Activated T-cell treated with anti-CD3 and anti-CD28 coated beads for 48 hours (primary cell): ENCODE data around the gene GRID1.
"Not testable (repeated sequence)": the region's sequence is repeated elsewhere in the genome, so short reads cannot be mapped to it uniquely, and the experiment has no call there.

Experiments used
- DNase-seq: peaks from one replicate; pipeline ENCODE4 v3.0.0-alpha.2; 2020; ENCODE audit warnings: low read depth

GRID1 gene

GRCh38 chr10:85864173-85864549 is 502.4 kb downstream of the GRID1 start:
- DNase-seq, result no peak

DNA sequence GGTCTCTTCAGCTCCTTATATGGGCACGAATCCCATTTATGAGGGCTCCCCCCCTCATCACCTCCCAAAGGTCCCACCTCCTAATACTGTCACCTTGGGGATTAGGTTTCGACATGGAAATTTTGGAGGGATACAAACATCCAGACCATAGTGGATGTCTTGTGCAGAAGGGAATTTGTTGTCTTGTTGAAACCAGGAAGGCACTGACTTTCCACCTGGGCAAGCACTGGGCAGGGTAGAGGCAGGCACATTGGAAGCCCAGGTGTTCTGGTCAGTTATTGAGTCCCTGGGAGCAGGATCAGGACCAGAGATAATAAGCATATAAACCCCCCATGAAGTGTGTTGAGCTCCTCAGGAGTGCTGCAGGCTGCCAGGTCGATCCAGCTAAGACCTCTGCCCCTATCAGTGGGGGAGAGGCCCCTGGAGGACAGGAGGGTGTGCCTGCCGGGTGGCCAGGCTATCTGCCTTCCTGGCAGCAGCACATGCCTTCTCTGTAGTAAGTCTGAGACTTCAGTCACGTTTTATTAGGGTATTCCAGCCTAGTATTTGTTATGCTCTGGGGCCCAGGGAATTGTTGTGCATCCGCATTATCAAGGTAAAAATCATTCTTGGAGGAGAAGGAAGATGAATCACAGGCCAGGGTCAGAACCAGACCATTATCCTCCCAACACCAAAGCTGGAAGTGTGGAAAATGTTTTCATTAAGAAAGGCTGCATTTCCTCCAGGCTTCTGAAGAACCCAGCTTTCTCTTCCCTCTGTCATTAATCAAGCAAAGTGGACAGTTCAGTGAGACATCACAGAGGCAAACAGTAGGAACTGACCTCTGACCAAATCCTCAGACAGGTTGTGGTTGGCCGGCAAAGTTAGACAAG is 503.1 kb downstream of the GRID1 start:
- no peak for DNase-seq

DNA sequence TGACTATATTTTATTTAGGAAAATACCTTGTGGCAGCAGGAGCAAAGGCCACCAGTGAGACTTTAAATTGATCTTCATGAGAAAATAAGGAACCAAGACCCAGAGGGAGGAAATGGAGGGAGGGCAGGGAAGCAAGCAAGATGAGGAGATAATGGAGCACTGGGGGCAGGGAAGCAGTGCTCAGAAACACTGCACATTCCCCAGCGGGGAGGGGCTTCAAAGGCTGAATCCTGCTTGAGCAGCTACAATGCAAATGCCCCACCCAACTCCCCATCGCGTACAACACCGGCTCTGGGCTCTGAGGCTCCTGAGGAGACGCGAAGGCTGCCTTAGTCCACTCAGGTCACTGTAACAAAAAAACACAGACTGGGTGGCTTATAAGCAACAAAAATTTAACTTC is 503.8 kb downstream of the GRID1 start:
- no peak for DNase-seq

DNA sequence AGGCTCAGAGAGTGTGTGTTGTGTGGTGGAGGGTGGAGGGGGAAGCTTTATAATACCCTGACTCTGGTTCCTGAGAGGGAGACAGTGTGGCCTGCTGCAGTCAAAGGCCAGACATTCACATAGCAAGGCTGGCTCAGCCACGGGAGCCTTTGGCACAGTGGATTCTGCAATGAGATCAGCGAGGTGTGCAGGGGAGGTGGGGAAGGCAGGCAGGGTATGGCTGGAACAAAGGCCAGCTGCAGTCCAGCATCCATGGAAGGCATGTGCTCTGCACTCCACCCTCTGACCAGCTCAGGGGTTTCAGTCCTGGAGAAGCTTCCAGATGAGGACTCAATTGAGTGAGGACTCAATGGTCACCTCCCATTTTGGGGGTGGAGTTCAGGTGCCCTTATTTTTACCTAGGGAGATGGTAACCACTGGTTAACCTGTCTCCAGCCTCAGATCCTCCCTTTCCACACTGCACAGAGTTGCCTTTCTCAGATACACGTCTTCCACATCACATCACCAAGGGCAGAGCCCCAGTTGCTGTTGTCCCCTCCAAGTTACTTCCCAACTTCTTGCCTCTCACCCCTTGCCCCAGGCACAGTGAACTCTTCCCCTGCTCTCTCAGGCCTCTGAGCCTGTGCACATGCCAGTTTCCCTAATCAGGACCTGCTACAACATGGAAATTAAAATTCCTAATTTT is 504.9 kb downstream of the GRID1 start:
- DNase-seq, result no peak

- DNase-seq, result no peak
These were observed 506.7 kb downstream of the GRID1 start for GRCh38 chr10:85859859-85860258.

DNA sequence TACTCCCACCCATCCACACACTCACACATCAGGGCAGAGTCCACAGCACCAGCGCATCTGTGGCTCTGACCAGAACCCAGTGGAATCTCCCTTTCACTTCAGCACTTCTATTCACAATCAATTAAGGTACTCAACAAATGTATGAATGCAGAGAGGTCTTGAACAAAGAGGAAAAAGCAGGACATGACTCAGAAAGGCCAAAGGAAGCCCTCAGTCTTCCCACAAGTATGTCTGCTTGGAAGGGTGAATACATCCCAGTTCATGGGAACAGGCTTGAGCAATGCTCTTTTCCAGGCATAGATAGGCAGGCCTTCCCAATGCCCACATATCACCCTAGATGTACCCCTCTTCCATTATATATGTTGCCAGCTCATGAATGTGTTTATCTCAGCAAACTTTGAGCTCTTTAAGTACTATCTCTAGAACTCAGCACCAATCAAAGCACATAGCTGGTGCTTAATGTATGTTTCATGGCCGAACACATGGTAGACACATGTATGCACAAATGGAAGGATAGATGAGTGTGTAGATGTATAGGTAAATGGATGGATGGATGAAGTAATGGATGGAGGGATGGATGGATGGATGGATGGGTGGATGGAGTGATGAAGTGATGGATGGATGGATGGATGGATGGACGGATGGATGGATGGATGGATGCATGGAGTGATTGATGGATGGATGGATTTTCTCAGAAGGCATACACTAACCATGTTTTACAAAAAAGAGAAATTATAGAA is 507.6 kb downstream of the GRID1 start:
- DNase-seq, result no peak

DNA sequence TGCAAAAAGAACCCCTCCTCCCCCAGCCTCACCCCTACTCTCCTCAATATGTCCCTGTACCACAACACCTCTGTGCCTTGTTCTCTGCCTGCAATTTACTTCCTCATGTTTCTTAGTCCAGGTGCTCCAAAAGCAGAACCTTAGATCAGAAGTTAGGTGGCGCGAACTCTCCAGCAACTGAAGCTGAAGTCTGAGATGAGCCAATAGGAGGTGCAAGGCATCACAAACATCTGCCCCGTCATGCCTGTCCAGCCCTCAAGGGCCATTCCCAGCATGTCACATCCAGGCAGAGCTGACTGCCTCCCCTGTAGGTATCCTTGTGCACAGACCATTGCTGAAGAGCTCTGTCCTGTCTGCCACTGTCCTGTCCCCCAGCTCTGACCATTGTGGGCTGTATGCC is 508.8 kb downstream of the GRID1 start:
- DNase-seq, result no peak

- no peak for DNase-seq
These were observed 509.3 kb downstream of the GRID1 start for GRCh38 chr10:85857305-85857704.

DNA sequence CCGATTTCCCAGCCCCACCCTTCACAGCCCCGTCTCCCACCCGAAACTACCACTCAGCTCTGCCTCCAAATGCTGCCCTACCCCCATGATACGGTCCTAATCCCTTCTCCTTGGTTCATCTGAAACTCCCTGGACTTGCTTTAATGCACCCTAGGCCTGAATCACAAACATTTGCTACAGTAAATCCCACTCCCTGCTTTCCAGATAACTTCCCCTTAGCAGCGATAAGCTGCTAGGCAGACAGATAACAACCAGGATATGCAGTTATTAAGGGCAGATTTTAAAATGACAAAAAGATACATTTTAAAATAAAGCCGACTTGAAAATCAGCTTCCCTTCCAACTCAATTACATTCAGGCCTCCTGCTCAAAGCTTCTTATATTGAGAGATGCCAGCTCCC is 514.7 kb downstream of the GRID1 start:
- DNase-seq, result no peak

DNA sequence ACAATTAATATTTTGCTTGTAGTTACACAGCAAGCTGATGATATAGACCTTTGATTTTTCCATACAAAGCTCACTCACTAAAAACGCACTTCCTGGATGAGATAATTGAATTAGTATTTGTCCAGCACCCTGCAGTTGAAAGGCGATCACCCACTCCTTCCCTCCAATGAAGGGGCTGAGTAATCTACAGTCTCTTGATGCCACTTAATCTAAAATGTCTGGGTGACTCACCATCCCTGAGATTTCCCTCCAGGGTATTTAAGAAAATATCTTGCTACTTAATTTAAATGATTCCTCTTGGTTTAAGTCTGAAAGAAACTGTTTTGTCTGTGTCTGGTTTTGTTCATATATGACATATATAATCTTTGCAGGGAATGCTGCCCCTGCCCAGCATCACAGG is 515.3 kb downstream of the GRID1 start:
- DNase-seq, result no peak

DNA sequence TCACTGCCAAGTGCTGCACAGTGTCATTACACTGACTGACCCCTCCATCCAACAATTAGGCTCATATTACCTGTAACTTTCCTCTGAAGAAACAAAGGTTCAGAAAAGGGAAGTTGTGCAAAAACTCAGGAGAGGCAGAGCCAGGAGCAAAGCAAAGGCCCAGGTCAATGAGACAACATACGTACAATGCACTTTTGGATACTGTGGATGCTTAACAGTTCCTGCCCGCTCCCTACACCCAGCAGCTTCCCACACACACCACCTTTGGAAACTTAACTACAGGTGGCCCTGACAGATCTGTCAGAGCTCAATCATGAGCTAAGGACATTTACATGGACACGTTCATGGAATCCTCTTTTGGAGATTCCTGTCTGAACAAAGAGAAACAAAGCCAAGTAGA is 515.9 kb downstream of the GRID1 start:
- no peak for DNase-seq

GRCh38 chr10:85849315-85849714 is 517.3 kb downstream of the GRID1 start:
- no peak for DNase-seq

GRCh38 chr10:85848756-85849155 is 517.8 kb downstream of the GRID1 start:
- no peak for DNase-seq

DNA sequence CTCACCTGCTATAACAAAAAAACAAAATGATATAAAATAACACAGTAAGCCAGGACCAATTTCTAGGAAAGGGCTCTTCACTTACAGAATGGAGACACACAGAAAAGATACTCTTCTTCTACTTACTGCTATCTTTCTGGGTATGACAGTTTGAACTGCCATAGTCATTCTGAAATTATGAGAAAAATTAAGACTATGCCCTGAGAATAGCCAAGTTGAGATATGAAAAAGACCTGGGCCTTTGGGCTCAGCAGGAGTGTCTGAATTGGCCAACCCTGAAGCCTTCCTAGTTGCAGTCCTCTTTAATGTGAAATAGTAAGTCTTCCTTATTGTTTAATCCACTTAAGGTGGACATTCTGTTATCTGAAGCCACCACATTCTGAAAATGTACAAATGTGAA is 519.5 kb downstream of the GRID1 start:
- DNase-seq, result no peak

GRCh38 chr10:85838660-85839059 is 527.9 kb downstream of the GRID1 start:
- DNase-seq, result not testable (repeated sequence)

DNA sequence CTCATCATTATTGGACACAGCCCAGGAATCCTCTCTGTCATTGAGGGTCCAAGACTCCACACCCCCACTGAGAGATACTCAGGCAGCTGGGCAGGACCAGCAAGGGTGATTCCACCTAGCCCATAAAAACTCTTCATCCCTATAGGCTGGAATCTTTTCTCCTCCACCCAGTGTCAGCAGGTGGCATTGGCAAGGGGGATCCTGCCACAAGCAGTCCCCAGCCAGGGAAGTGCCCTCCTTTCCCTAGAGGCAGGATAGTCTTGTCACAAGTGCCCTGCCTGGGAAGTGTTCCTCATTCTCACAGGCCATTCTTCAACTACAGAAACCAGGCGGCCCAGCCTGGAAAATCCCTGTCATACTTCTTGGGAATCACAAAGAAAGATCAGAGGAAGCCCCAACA is 533.6 kb downstream of the GRID1 start:
- DNase-seq, result no peak

GRCh38 chr10:85831422-85831821 is 535.2 kb downstream of the GRID1 start:
- DNase-seq, result no peak

- no peak for DNase-seq
These were observed 540.2 kb downstream of the GRID1 start for GRCh38 chr10:85826377-85826776.

- DNase-seq, result no peak
These were observed 555.2 kb downstream of the GRID1 start for GRCh38 chr10:85811405-85811804.

DNA sequence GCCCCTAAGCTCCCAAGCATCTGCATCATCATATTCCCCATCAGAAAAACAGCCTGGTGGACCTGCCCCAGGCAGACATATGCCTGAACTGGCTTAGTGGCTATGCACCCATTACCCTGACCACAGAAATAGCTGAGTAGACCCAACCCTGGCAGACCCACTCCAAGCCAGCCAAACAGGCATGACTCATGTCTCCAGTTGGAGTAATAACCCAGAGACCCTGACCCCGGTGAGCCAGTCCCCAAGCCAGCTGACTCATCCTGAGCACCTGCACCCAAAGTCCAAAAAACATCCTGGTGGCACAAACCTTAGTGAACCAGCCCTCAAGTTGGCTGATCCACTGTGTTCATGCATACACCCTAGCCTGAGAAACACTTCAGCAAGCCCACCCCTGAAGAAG is 555.9 kb downstream of the GRID1 start:
- DNase-seq, result no peak

DNA sequence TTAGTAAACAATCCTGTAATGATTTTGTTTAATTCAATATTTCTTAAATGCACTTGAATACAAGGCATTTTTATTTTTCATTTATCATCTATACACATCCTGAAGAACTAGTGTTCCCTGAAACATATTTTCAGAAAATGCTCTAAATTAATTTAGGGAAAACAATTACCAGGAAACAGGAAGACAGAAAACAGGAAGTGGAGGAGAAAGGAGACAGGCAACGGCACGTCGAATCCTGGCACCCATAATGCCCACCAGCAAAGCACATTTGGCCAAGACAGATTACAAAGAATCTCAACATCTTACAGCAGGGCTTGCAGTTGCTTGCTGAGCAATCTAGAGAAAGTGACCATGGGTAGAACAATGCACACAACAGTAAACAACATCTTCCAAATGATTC is 571.1 kb downstream of the GRID1 start:
- DNase-seq, result no peak

GRCh38 chr10:85794553-85794952 is 572.0 kb downstream of the GRID1 start:
- DNase-seq, result no peak

DNA sequence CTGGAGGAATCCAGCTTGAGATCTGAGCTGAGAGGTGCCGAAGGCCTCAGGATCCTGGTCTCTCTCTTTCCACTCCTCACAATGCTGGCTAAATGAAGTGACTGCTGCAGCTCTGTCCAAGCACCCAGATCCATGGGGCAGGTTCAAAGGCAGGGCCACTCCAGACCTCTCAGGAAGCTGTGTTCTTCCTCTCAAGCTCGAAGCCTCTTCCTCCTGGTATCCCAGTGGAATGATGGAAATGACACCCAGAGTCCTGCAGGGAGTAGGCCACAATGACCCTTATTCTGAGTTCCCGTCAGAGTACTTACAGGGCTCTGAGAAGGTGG is 574.1 kb downstream of the GRID1 start:
- DNase-seq, result no peak
